ENCODE measurements around the gene GPR84. TPM values are rescaled to one million over a fixed set of nuclear protein-coding genes. Genes with fewer than 3 reads are reported as not detected.

The GPR84 gene
- total and polyA plus RNA-seq, 7 donors = 0.54 to 0.92 (median 0.64) TPM; not detected in 3

DNA sequence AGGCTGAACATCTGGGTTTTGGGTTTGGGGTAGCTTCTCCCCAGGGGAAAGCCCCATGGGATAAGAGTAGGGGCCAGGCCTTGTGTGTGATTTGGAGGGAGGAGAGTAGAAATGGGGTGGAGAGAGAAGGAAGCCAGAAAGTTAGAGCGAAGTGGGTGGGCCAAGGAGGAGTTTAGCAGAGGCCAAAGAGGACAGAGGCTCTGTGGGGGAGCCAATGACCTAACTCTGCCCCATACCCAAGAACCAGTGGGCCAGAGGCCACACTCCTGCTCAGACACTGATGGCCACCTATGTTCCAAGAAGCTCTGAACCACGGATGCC, 10.9 kb upstream of the GPR84 start:
- Histone ChIP-seq H3K27ac (peak overlapping the region; percentile 25 to 81 (median 36)), H3K4me1 (peaks cover 0 to 44% (median 37%) of the 10 kb centered on the region in 4 donors), H3K36me3 (no peaks in the 10 kb centered on the region), H3K4me3 (no peak overlapping the region), H3K27me3 (no peaks in the 10 kb centered on the region), H3K9me3 (no peaks in the 10 kb centered on the region)
- 62 to 68% methylated on average over 2 of the region's 2 CpGs for WGBS, 2 donors
- no peak for TF ChIP-seq POLR2AphosphoS5 (IDR thresholded peaks at IDR 0.05)
- DNase-seq = no peak
- intact Hi-C loops (cut with DNase I) = loop anchor here (10.0 kb wide), 1 partner anchor 370 kb away; the partner anchor contains the start of genes HOXC8 and HOXC9

DNA sequence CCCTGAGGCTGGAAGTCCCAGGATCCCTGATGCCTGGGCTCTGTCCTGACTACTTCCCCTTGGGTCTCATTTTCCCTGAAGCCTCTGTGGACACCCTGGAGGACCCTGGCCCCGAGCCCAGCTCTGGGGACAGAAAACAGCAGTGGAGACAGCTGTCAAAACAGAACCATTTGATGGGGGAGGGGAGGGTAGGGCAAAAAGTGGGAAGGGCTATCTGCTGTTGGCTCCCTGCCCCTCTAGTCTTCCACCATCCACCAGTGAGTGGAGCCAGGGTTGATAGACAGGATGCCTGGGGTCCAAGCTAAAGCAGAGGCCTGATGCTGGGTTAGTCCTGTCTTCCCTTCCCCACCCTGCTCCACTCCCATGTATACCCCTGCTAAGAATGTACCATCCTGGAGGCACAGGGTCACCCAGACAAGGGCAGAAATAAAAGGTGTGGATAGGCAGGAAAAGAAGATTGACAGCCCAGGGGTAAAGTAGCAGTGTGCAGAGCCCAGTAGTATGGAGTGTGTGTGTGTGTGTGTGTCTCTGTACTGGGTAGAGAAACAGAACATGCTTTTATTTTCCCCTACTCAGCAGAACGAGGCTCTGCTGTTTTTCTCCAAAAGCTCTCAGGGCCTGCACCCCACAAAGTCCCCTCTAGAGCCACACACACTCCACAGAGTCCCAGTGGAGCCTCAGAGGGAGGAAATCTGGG, 10.4 kb upstream of the GPR84 start:
- intact Hi-C loops (cut with DNase I) = loop anchor here (10.0 kb wide), 1 partner anchor 370 kb away; the partner anchor contains the start of genes HOXC8 and HOXC9
- WGBS, 2 donors = 31 to 60% methylated on average over 2 of the region's 2 CpGs
- H3K27ac ChIP-seq = peak overlapping the region; percentile 25 to 81 (median 36)
- DNase-seq = no peak
- peaks cover 0 to 49% (median 42%) of the 10 kb centered on the region in 4 donors for H3K4me1 ChIP-seq
- TF ChIP-seq, protein P1, sequence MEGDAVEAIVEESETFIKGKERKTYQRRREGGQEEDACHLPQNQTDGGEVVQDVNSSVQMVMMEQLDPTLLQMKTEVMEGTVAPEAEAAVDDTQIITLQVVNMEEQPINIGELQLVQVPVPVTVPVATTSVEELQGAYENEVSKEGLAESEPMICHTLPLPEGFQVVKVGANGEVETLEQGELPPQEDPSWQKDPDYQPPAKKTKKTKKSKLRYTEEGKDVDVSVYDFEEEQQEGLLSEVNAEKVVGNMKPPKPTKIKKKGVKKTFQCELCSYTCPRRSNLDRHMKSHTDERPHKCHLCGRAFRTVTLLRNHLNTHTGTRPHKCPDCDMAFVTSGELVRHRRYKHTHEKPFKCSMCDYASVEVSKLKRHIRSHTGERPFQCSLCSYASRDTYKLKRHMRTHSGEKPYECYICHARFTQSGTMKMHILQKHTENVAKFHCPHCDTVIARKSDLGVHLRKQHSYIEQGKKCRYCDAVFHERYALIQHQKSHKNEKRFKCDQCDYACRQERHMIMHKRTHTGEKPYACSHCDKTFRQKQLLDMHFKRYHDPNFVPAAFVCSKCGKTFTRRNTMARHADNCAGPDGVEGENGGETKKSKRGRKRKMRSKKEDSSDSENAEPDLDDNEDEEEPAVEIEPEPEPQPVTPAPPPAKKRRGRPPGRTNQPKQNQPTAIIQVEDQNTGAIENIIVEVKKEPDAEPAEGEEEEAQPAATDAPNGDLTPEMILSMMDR (IDR thresholded peaks at IDR 0.05) = no peak
- no peaks in the 10 kb centered on the region for H3K36me3 ChIP-seq
- no peak overlapping the region for H3K4me3 ChIP-seq
- H3K9me3 ChIP-seq = no peaks in the 10 kb centered on the region
- H3K27me3 ChIP-seq = no peaks in the 10 kb centered on the region

DNA sequence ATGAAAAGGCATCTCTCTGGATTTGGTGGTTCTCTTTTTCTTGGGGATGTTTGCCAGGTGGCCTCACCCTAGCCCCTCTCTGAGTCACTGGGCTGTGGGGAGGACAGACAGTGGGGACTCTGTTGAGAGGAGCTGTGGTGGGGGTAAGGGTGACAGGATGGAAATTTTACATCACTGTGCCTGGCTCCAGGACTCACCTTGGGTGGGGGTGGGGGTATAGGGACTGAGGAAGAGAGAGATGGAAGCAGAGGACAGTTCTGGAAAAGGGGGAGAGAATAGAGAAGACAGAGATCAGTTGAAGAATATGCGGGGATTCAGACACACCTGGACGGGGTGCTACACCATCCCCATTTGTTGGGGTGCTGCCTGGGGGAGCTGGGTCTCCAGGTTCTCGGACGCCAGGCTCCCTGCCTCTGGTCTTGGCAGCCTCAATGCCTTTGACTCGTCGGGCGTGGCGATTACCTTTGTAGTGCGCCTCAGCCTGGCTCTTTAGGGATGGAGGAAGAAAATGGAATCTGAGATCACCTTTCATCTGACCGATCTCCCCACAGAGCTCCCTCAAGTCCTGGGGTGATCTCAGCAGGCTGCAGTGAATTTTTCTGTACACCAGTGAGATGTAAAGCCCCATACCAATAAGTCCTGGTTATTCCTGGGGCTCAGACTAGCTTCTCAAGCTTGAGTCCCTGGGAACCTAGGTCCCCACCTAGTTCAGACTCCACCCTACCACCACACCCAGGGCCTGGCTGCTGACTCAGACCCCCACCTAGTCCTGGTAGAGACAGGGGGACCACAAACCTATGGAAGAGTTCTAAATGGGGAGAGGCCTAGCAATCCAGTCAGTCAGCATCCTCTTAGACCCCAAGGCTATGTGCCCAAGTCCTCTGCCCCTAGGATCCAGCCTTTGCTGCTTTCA, 9.6 kb upstream of the GPR84 start:
- Histone ChIP-seq H3K4me1 (peaks cover 0 to 52% (median 45%) of the 10 kb centered on the region in 4 donors), H3K27me3 (no peaks in the 10 kb centered on the region), H3K4me3 (no peak overlapping the region), H3K36me3 (no peaks in the 10 kb centered on the region), H3K9me3 (no peaks in the 10 kb centered on the region), H3K27ac (peak overlapping the region; percentile 25 to 81 (median 36))
- 34 to 86% methylated on average over 10 of the region's 10 CpGs for WGBS, 2 donors
- intact Hi-C loops (cut with DNase I) = loop anchor here (10.0 kb wide), 1 partner anchor 369 kb away; the partner anchor contains the start of genes HOXC8 and HOXC9
- no peak for DNase-seq
- no peak for TF ChIP-seq POLR2AphosphoS5 (IDR thresholded peaks at IDR 0.05)
- TF ChIP-seq EP300 (IDR thresholded peaks at IDR 0.05) = no peak

DNA sequence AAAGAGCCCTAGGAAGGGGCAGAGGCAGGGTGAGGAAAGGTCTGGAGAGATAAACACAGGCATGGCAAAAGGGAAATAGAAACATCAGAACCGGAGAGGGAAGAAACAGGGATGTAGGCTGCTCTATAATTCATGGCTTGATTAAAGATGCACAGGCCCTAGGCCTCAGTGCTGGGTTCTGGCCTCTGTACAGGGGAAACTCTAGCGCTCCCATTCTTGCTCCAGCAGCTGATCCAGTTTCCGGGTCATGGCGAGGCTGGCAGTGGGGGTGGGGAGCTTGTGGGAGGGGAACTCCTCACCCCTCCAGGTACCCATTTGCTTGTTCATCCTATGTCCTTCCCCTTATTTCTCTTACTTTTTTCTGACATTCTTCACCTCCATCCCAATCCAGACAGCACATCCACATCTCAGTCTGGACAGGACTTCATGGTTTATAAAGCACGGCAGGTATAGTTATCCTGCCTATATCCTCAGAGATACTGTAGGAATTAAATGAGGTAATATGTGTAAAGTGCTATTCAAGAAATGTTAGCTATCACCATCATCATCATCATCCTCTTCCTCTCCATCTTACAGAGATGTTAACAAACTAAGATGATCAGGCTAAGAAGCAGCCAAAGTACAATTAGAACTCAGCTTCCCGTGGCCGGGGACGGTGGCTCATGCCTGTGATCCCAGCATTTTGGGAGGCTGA, 8.0 kb upstream of the GPR84 start:
- peak overlapping the region; percentile 67 to 74 (median 70) for H3K27ac ChIP-seq

DNA sequence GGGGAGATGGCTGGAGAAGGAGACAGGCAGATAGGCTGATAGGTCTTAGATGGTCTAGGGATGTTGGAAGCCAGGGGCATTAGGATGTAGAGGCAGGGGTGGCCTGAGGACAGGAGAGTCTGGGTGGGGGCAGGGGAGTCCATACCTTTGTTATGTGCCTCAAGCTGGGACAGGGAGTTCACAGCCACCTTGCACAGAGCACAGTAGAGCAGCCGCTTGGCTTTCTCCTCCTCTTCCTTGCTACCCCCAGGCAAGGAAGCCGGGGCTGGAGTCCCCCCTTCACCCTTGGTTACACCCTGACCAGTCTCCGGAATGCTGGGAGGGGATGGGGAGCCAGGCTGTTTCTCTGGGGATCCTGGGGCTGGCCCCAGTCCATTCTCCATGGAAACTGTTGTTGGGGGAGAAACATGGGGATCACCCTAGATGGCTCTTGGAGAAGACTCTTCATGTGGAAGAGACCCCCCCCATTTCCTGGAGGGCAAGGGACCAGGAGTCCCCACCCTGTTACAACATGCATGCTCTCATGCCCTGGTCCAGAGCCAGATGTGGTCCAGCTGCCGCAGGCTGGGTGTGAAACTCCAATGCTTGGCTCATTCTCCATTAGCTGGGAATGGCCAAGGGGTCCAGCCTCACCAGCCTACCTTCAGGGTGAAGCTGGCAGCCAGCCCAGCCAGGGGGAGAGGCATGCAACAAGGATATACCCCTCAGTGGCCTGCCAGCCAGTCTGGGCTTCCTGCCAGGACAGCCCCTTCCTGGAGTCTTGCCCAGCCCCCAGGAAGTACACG, 7.2 kb upstream of the GPR84 start:
- H3K4me3 ChIP-seq = no peak overlapping the region

More for the DNA sequence above, 8.0 kb upstream of the GPR84 start:
- no peaks in the 10 kb centered on the region for H3K27me3 ChIP-seq
- 53 to 56% methylated on average over 8 of the region's 8 CpGs for WGBS, 2 donors
- peaks cover 0 to 48% (median 43%) of the 10 kb centered on the region in 4 donors for H3K4me1 ChIP-seq
- intact Hi-C loops (cut with DNase I) = loop anchor here (10.0 kb wide), 1 partner anchor 367 kb away; the partner anchor contains the start of genes HOXC8 and HOXC9
- no peaks in the 10 kb centered on the region for H3K36me3 ChIP-seq
- no peak for TF ChIP-seq POLR2AphosphoS5 (IDR thresholded peaks at IDR 0.05)
- no peaks in the 10 kb centered on the region for H3K9me3 ChIP-seq
- no peak for DNase-seq
- no peak overlapping the region for H3K4me3 ChIP-seq

More for the DNA sequence above, 7.2 kb upstream of the GPR84 start:
- Histone ChIP-seq H3K4me1 (peaks cover 0 to 48% (median 42%) of the 10 kb centered on the region in 4 donors), H3K9me3 (no peaks in the 10 kb centered on the region), H3K27me3 (no peaks in the 10 kb centered on the region), H3K36me3 (no peaks in the 10 kb centered on the region), H3K27ac (peak overlapping the region; percentile 67 to 74 (median 70))
- DNase-seq = peak; percentile 91
- intact Hi-C loops (cut with DNase I) = loop anchor here (10.0 kb wide), 1 partner anchor 367 kb away; the partner anchor contains the start of genes HOXC8 and HOXC9
- TF ChIP-seq POLR2A (IDR thresholded peaks at IDR 0.05) (no peak), POLR2AphosphoS5 (IDR thresholded peaks at IDR 0.05) (peak in 3 of 4 donors; percentile 27 to 53 (median 47))
- WGBS, 2 donors = 51 to 59% methylated on average over 5 of the region's 5 CpGs

All from sigmoid colon (tissue), 7 donors.